ENCODE measurements around the gene TOPAZ1. TPM values are rescaled to one million over a fixed set of nuclear protein-coding genes. Genes with fewer than 3 reads are reported as not detected.
A peak's percentile ranks its signal among the peaks of the same experiment; 100 is the strongest.

TOPAZ1 gene
- total and polyA plus RNA-seq, 9 of the 15 experiments (the other 6 are each of a cell fraction or from before 2014, with no cell fraction given) = 0.01 TPM; not detected in 8

GRCh38 chr3:44238889-44239288 lies 2.8 kb upstream of the TOPAZ1 start (continued):
- no peak for TF ChIP-seq CEBPZ (IDR thresholded peaks at IDR 0.05; ENCODE audit: borderline replicate concordance, low read depth, low read length)
- no peak for TF ChIP-seq MCM3 (IDR thresholded peaks at IDR 0.05)
- TF ChIP-seq ETV1 (tag; conservative IDR thresholded peaks at IDR 0.05; ENCODE audit: low read depth) = no peak

- H3K4me2 ChIP-seq (ENCODE audit: insufficient read depth, low read length) = no peak overlapping the region
- FAIRE-seq = no peak
- H3K79me2 ChIP-seq (ENCODE audit: control insufficient read depth, insufficient read depth, low read length) = no peaks in the 10 kb centered on the region
- H3K9ac ChIP-seq (ENCODE audit: insufficient read depth in 1 of 2, low read depth in 2 of 2, low read length in 2 of 2) = no peak overlapping the region
- no peak overlapping the region for H3K27ac ChIP-seq (ENCODE audit: extremely low read depth, low read depth, low read length)
- TF ChIP-seq CXXC5 (CRISPR knock-in tag; IDR thresholded peaks at IDR 0.05) = no peak
- TF ChIP-seq MEF2D (tag; conservative IDR thresholded peaks at IDR 0.05; ENCODE audit: low read depth) = no peak
- TF ChIP-seq CREB3 (tag; conservative IDR thresholded peaks at IDR 0.05; ENCODE audit: low read depth) = no peak
- TF ChIP-seq GABPA (tag; conservative IDR thresholded peaks at IDR 0.05; ENCODE audit: low read depth) = no peak
- BruUV-seq (replicated peaks) = no TSS peak
- H4K20me1 ChIP-seq (replicated peaks; ENCODE audit: control insufficient read depth, insufficient read depth, low read length) = no peaks in the 10 kb centered on the region
- intact Hi-C loops (cut with micrococcal nuclease) (no loop called here), in situ Hi-C loops (cut with MboI) (no loop called here)
- no peak for DNase-seq (ENCODE audit: extremely low read depth in 1 of 4, low spot score in 3 of 4)
- ATAC-seq = no peak
- H3K4me3 ChIP-seq = no peak overlapping the region
- no peaks in the 10 kb centered on the region for H3K36me3 ChIP-seq (ENCODE audit: control insufficient read depth, insufficient read depth, low read length)
- H3K9me1 ChIP-seq (ENCODE audit: control insufficient read depth, insufficient read depth, low read length) = no peaks in the 10 kb centered on the region
- H2AFZ ChIP-seq (ENCODE audit: low read depth, low read length) = peak overlapping the region; percentile 51
- H3K4me1 ChIP-seq (replicated peaks in 1 of 2; ENCODE audit: control insufficient read depth in 2 of 2, insufficient read depth in 2 of 2, low read length in 2 of 2) = peaks cover 9 to 23% of the 10 kb centered on the region in 2 experiments
- ChIA-PET POLR2A (no interaction called here), CTCF (ENCODE audit: low intra/inter-chr PET ratio) (no interaction called here)
- 86% methylated on average over 1 of the region's 1 CpG for WGBS (ENCODE audit: insufficient coverage, low coverage, missing lambda C conversion rate)
- H3K9me3 ChIP-seq (replicated peaks; ENCODE audit: control insufficient read depth, insufficient read depth, low read depth, low read length) = peaks cover 10% of the 10 kb centered on the region; the same call in 1 of the 2 replicates
- no peaks in the 10 kb centered on the region for H3K27me3 ChIP-seq (ENCODE audit: control insufficient read depth in 2 of 2, insufficient read depth in 2 of 2, low read length in 2 of 2)
Measured at GRCh38 chr3:44240061-44240460, 1.6 kb upstream of the TOPAZ1 start.

Data from K562 (cell line).